ENCODE data around the gene BLTP3A. TPM values are rescaled to one million over a fixed set of nuclear protein-coding genes. Genes with fewer than 3 reads are reported as not detected.
"Not testable (repeated sequence)": the region's sequence is repeated elsewhere in the genome, so short reads cannot be mapped to it uniquely, and the experiment has no call there.

The BLTP3A gene
- total RNA-seq (10 to 100 TPM; 18.8 to 19.4 TPM), polyA plus RNA-seq (1.8 TPM)

GRCh38 chr6:34791701-34792604 lies at the start of gene BLTP3A:
TSS of gene BLTP3A (plus strand) at chr6:34792083. CDS start at chr6:34792251, 168 bp downstream.
- Mint-ChIP-seq H3K4me3 (peak within 1 kb of the TSS; percentile 92 to 98 (median 97)), H3K27ac (peak within 1 kb of the TSS; percentile 83 to 97 (median 93)), H3K27me3 (no peaks in the 10 kb centered on the region), H3K4me1 (peaks cover 22 to 25% (median 23%) of the 10 kb centered on the region in 3 donors), H3K36me3 (peaks cover 0 to 8% (median 0%) of the 10 kb centered on the region in 3 donors), H3K9me3 (no peaks in the 10 kb centered on the region)
- peak; percentile 60 to 82 (median 75) for DNase-seq
- no peaks in the 10 kb centered on the region for H3K36me3 ChIP-seq (ENCODE audit: insufficient read depth, low read length)
- peak within 1 kb of the TSS; percentile 98 for H3K4me3 ChIP-seq (ENCODE audit: low read length)
- CTCF ChIA-PET: interaction anchor here (1.1 to 1.7 kb wide), 3 partner anchors 11 to 332 kb away, joined by 3 to 8 read pairs (median 4); partner anchors contain the start of gene SNRPC
- no peaks in the 10 kb centered on the region for H3K9me3 ChIP-seq (ENCODE audit: low read length)
- peaks cover 19% of the 10 kb centered on the region for H3K4me1 ChIP-seq (ENCODE audit: insufficient read depth, low read length)
- peak within 1 kb of the TSS; percentile 93 for H3K27ac ChIP-seq (ENCODE audit: low read depth, low read length)
- H3K27me3 ChIP-seq (ENCODE audit: insufficient read depth, low read length, poor library complexity, severe bottlenecking): no peaks in the 10 kb centered on the region
- POLR2A ChIA-PET: interaction anchor here (0.5 to 2.3 kb wide), 6 partner anchors 10 to 97 kb away, joined by 3 to 16 read pairs (median 4); partner anchors contain the start of genes ANKS1A, ILRUN, SNRPC and TAF11

GRCh38 chr6:34742094-34742493 lies 49.8 kb upstream of the BLTP3A start:
- H3K27ac ChIP-seq (ENCODE audit: low read depth, low read length): no peak overlapping the region
- no peak overlapping the region for H3K4me3 ChIP-seq (ENCODE audit: low read length)
- H3K9me3 ChIP-seq (ENCODE audit: low read length): no peaks in the 10 kb centered on the region
- Mint-ChIP-seq H3K36me3 (no peaks in the 10 kb centered on the region), H3K9me3 (no peaks in the 10 kb centered on the region), H3K27ac (no peak overlapping the region), H3K4me3 (no peak overlapping the region), H3K4me1 (no peaks in the 10 kb centered on the region), H3K27me3 (peaks cover 0 to 1% of the 10 kb centered on the region in 2 donors)
- no peaks in the 10 kb centered on the region for H3K27me3 ChIP-seq (ENCODE audit: insufficient read depth, low read length, poor library complexity, severe bottlenecking)
- ChIA-PET POLR2A (no interaction called here), CTCF (no interaction called here)
- DNase-seq: no peak
- no peaks in the 10 kb centered on the region for H3K36me3 ChIP-seq (ENCODE audit: insufficient read depth, low read length)
- no peaks in the 10 kb centered on the region for H3K4me1 ChIP-seq (ENCODE audit: insufficient read depth, low read length)

GRCh38 chr6:34743625-34744293 lies 48.1 kb upstream of the BLTP3A start:
- CTCF ChIA-PET: no interaction called here
- peaks cover 0 to 1% of the 10 kb centered on the region in 2 donors for H3K27me3 Mint-ChIP-seq

GRCh38 chr6:34744294-34744647 lies 47.6 kb upstream of the BLTP3A start:
- H3K9me3 ChIP-seq (ENCODE audit: low read length); H3K27ac ChIP-seq (ENCODE audit: low read depth, low read length); CTCF ChIA-PET; H3K27me3 Mint-ChIP-seq; H3K36me3 ChIP-seq (ENCODE audit: insufficient read depth, low read length); H3K4me1 ChIP-seq (ENCODE audit: insufficient read depth, low read length); H3K27me3 ChIP-seq (ENCODE audit: insufficient read depth, low read length, poor library complexity, severe bottlenecking); H3K4me3 Mint-ChIP-seq; POLR2A ChIA-PET; H3K9me3 Mint-ChIP-seq; H3K36me3 Mint-ChIP-seq; H3K4me1 Mint-ChIP-seq; H3K4me3 ChIP-seq (ENCODE audit: low read length); DNase-seq: not testable (repeated sequence)
- H3K27ac Mint-ChIP-seq: peak overlapping the region in 1 of 8 donors; percentile 43

More at GRCh38 chr6:34743625-34744293, 48.1 kb upstream of the BLTP3A start:
- H3K36me3 Mint-ChIP-seq: no peaks in the 10 kb centered on the region
- H3K27ac ChIP-seq (ENCODE audit: low read depth, low read length): no peak overlapping the region
- H3K27ac Mint-ChIP-seq: no peak overlapping the region
- POLR2A ChIA-PET: no interaction called here
- DNase-seq: no peak
- H3K27me3 ChIP-seq (ENCODE audit: insufficient read depth, low read length, poor library complexity, severe bottlenecking): no peaks in the 10 kb centered on the region
- H3K4me1 Mint-ChIP-seq: no peaks in the 10 kb centered on the region
- no peaks in the 10 kb centered on the region for H3K9me3 ChIP-seq (ENCODE audit: low read length)
- no peaks in the 10 kb centered on the region for H3K9me3 Mint-ChIP-seq
- H3K4me3 ChIP-seq (ENCODE audit: low read length): no peak overlapping the region
- no peaks in the 10 kb centered on the region for H3K4me1 ChIP-seq (ENCODE audit: insufficient read depth, low read length)
- no peak overlapping the region for H3K4me3 Mint-ChIP-seq
- H3K36me3 ChIP-seq (ENCODE audit: insufficient read depth, low read length): no peaks in the 10 kb centered on the region

GRCh38 chr6:34745277-34746103 lies 46.4 kb upstream of the BLTP3A start:
- no peak for DNase-seq
- H3K27ac Mint-ChIP-seq: no peak overlapping the region
- H3K4me1 ChIP-seq (ENCODE audit: insufficient read depth, low read length): no peaks in the 10 kb centered on the region
- no peak overlapping the region for H3K4me3 Mint-ChIP-seq
- no peaks in the 10 kb centered on the region for H3K27me3 ChIP-seq (ENCODE audit: insufficient read depth, low read length, poor library complexity, severe bottlenecking)
- H3K9me3 Mint-ChIP-seq: no peaks in the 10 kb centered on the region
- H3K4me3 ChIP-seq (ENCODE audit: low read length): no peak overlapping the region
- no peak overlapping the region for H3K27ac ChIP-seq (ENCODE audit: low read depth, low read length)
- H3K9me3 ChIP-seq (ENCODE audit: low read length): no peaks in the 10 kb centered on the region
- ChIA-PET POLR2A (no interaction called here), CTCF (interaction anchor here (1.3 to 1.7 kb wide), 2 partner anchors 8 to 58 kb away, joined by 3 to 4 read pairs; no protein-coding TSS in a partner anchor)
- H3K36me3 Mint-ChIP-seq: no peaks in the 10 kb centered on the region
- H3K27me3 Mint-ChIP-seq: no peaks in the 10 kb centered on the region
- no peaks in the 10 kb centered on the region for H3K36me3 ChIP-seq (ENCODE audit: insufficient read depth, low read length)
- no peaks in the 10 kb centered on the region for H3K4me1 Mint-ChIP-seq

- H3K27ac ChIP-seq (ENCODE audit: low read depth, low read length): no peak overlapping the region
- POLR2A ChIA-PET: no interaction called here
- no peaks in the 10 kb centered on the region for H3K36me3 ChIP-seq (ENCODE audit: insufficient read depth, low read length)
- H3K36me3 Mint-ChIP-seq: no peaks in the 10 kb centered on the region
- no peaks in the 10 kb centered on the region for H3K4me1 ChIP-seq (ENCODE audit: insufficient read depth, low read length)
- H3K9me3 Mint-ChIP-seq: no peaks in the 10 kb centered on the region
- no peaks in the 10 kb centered on the region for H3K9me3 ChIP-seq (ENCODE audit: low read length)
- H3K27me3 ChIP-seq (ENCODE audit: insufficient read depth, low read length, poor library complexity, severe bottlenecking): no peaks in the 10 kb centered on the region
- CTCF ChIA-PET: interaction anchor here (1.3 to 1.7 kb wide), 2 partner anchors 8 to 57 kb away, joined by 3 to 4 read pairs; no protein-coding TSS in a partner anchor
- no peaks in the 10 kb centered on the region for H3K4me1 Mint-ChIP-seq
- no peak overlapping the region for H3K4me3 Mint-ChIP-seq
- no peak overlapping the region for H3K27ac Mint-ChIP-seq
- no peak for DNase-seq
- H3K4me3 ChIP-seq (ENCODE audit: low read length): no peak overlapping the region
- no peaks in the 10 kb centered on the region for H3K27me3 Mint-ChIP-seq
These were observed 45.6 kb upstream of the BLTP3A start for GRCh38 chr6:34746104-34746846.

- POLR2A ChIA-PET: no interaction called here
These were observed 43.1 kb upstream of the BLTP3A start for GRCh38 chr6:34748757-34749156.

More at GRCh38 chr6:34748757-34749156, 43.1 kb upstream of the BLTP3A start:
- Mint-ChIP-seq H3K4me1 (no peaks in the 10 kb centered on the region), H3K27me3 (no peaks in the 10 kb centered on the region), H3K9me3 (no peaks in the 10 kb centered on the region), H3K27ac (no peak overlapping the region), H3K36me3 (no peaks in the 10 kb centered on the region), H3K4me3 (no peak overlapping the region)
- Histone ChIP-seq H3K4me3 (ENCODE audit: low read length) (no peak overlapping the region), H3K36me3 (ENCODE audit: insufficient read depth, low read length) (no peaks in the 10 kb centered on the region), H3K4me1 (ENCODE audit: insufficient read depth, low read length) (no peaks in the 10 kb centered on the region), H3K9me3 (ENCODE audit: low read length) (no peaks in the 10 kb centered on the region), H3K27ac (ENCODE audit: low read depth, low read length) (no peak overlapping the region), H3K27me3 (ENCODE audit: insufficient read depth, low read length, poor library complexity, severe bottlenecking) (no peaks in the 10 kb centered on the region)
- CTCF ChIA-PET: no interaction called here
- DNase-seq: no peak

All from CD8-positive, alpha-beta memory T cell (primary cell).